ENCODE measurements around the gene SYT13. TPM values are rescaled to one million over a fixed set of nuclear protein-coding genes. Genes with fewer than 3 reads are reported as not detected.

Gene SYT13
- total RNA-seq, 4 donors from 2014 or later = not detected

DNA sequence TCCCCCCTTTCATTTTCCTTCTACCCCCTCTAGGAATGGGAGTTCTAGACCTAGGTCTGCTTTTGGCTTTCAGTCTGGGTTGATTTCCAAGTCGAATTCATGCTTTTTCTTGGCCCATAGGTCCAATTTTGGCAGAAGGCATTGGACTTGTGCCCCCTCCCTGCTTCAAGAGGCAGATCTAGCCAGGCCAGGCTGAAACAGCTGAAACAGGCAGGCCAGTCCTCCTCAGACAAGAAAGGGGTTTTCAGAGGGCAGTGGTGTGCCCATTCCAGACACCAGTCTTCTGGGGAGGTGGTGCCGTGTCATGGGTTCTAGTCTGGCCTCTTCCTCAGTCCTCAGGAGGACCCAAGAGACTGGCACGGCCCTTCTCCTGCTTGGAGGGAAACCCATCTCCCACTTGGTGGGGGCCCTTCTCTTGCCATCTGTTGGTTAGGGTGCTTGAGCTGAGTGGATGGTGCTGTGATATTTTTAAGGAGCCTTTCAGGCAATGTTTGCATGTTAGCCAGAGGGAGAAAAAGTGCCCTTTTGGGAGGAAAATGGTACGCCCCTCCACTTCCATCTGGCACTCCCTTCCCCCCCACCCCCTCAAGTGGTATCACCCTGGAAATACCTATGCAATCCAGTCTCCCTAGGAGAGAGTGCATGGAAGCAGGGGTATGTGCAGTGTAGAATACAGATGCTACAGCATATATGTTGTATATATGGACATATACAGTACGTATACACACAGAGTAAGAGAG is 53.6 kb downstream of the SYT13 start:
- no peak for TF ChIP-seq CTCF (IDR thresholded peaks at IDR 0.05; ENCODE audit: low read depth)

- TF ChIP-seq CTCF (IDR thresholded peaks at IDR 0.05; ENCODE audit: low read depth) = no peak
Observed at GRCh38 chr11:45229401-45230020, 56.6 kb downstream of the SYT13 start.

DNA sequence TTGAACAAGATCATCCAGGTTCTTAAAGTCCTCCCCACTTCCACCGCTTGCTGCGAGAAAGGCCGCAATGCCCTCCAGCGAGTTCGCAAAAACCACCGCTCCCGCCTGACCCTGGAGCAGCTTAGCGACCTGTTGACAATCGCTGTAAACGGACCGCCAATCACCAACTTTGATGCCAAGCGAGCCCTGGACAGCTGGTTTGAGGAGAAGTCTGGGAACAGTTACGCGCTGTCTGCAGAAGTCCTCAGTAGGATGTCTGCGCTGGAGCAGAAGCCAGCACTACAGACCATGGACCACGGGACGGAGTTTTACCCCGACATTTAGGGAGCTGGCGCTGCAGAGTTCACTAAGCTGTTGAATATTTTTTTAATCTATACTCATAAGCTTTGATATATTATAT is 58.3 kb downstream of the SYT13 start:
- no peak for TF ChIP-seq CTCF (IDR thresholded peaks at IDR 0.05; ENCODE audit: low read depth)

GRCh38 chr11:45226901-45227300 is 59.2 kb downstream of the SYT13 start:
- no peak for TF ChIP-seq CTCF (IDR thresholded peaks at IDR 0.05; ENCODE audit: low read depth)

GRCh38 chr11:45225961-45226871 is 59.9 kb downstream of the SYT13 start:
- no peak for TF ChIP-seq CTCF (IDR thresholded peaks at IDR 0.05; ENCODE audit: low read depth)

GRCh38 chr11:45225277-45225676 is 60.9 kb downstream of the SYT13 start:
- no peak for TF ChIP-seq CTCF (IDR thresholded peaks at IDR 0.05; ENCODE audit: low read depth)

DNA sequence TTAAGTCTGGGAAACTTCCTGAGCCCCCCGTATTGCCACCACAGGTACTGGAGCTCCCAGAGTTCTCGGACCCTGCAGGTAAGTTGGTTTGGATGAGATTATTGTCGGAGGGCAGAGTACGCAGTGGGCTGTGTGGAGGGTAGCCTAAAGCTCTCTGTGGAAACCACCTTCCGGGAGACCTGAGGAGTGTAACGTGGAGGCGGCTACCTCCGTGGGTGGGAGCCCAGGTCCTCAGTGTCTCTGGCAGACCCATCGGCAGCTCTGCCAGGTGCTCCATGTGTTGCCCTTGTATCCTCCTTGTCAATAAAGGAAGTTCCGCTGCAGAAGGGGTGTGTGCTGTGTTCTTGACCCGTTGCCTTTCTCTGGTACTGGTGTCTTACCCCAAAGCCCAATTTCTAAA is 61.4 kb downstream of the SYT13 start:
- no peak for TF ChIP-seq CTCF (IDR thresholded peaks at IDR 0.05; ENCODE audit: low read depth)
